K562 (cell line): ENCODE measurements around the gene PTRH1. TPM values are rescaled to one million over a fixed set of nuclear protein-coding genes. Genes with fewer than 3 reads are reported as not detected.

Source experiments
- ATAC-seq: fragments of 200-7000 bp; cut with Tn5 transposase; 3 replicates; pipeline ENCODE4 v1.9.1; 2020; ENCODE audit warnings: moderate library complexity
- BruUV-seq: library from RNA; stranded (reverse); fragments of 400-500 nt; replicated peaks from 2 replicates; lab custom pipeline; 2021; lab: Mats Ljungman, UMichigan
- CTCF ChIA-PET: fragments of 300-600 bp; formaldehyde crosslinking; extraction: SDS; loops from one replicate; lab custom pipeline; 2021; ENCODE audit warnings: low intra/inter-chr PET ratio; lab: Yijun Ruan, JAX
- POLR2A ChIA-PET: fragments of 300-600, 350-650 bp; sonication (Branson Sonifier 250); formaldehyde crosslinking; extraction: SDS; loops from one replicate; lab custom pipeline; 2021; ENCODE audit warnings: antibody characterized with exemption, inconsistent platforms; lab: Yijun Ruan, JAX
- DNase-seq, 4 experiments: peaks; one replicate each; pipeline versions ENCODE4 v3.0.0 to v3.0.0-alpha.2; 2011 to 2018; ENCODE audit warnings: low spot score in 3 of 4, mixed read lengths in 3 of 4; ENCODE audit errors: extremely low read depth in 1 of 4
- FAIRE-seq: peaks from 2 replicates; lab custom pipeline; 2011; peaks lifted over from hg19 to GRCh38; lab: Jason Lieb, UNC
- H2AFZ ChIP-seq: 2 replicates; pipeline ENCODE4 v1.6.0; 2011; ENCODE audit warnings: low read depth, low read length, control low read depth, inconsistent platforms
- H3K27ac ChIP-seq: fragments of 200-600 bp; 3 replicates; pipeline ENCODE4 v1.8.0; 2011; ENCODE audit warnings: low read depth, mild to moderate bottlenecking, control low read depth, inconsistent platforms, low read length, moderate library complexity, mixed read lengths; ENCODE audit errors: extremely low read depth
- H3K27me3 ChIP-seq, 2 experiments: fragments of 300-600 bp in 1 of 2; 2 replicates in 1 of 2; 3 replicates in 1 of 2; pipeline versions ENCODE4 v1.6.0 to v1.8.0; 2011; ENCODE audit warnings: inconsistent platforms in 2 of 2, low read length in 2 of 2, mild to moderate bottlenecking in 1 of 2, mixed read lengths in 1 of 2, moderate library complexity in 1 of 2; ENCODE audit not compliant: control insufficient read depth in 2 of 2, insufficient read depth in 2 of 2
- H3K36me3 ChIP-seq: fragments of 300-600 bp; 3 replicates; pipeline ENCODE4 v1.8.0; 2011; ENCODE audit warnings: mild to moderate bottlenecking, low read length, inconsistent platforms; ENCODE audit not compliant: control insufficient read depth, insufficient read depth
- H3K4me1 ChIP-seq, 2 experiments: fragments of 200-600 bp in 1 of 2; replicated peaks in 1 of 2; 2 replicates in 1 of 2; 3 replicates in 1 of 2; pipeline versions ENCODE4 v1.5.1 to v1.8.0; 2011; ENCODE audit warnings: inconsistent platforms in 2 of 2, low read length in 2 of 2, mild to moderate bottlenecking in 1 of 2, mixed read lengths in 1 of 2, moderate library complexity in 1 of 2; ENCODE audit not compliant: control insufficient read depth in 2 of 2, insufficient read depth in 2 of 2
- H3K4me2 ChIP-seq: 2 replicates; pipeline ENCODE4 v1.6.1; 2011; ENCODE audit warnings: low read length, control low read depth, inconsistent platforms, mixed read lengths; ENCODE audit not compliant: insufficient read depth
- H3K4me3 ChIP-seq: fragments of 200-600 bp; sonication (generic), shearing (Covaris generic); 2 replicates; pipeline ENCODE4 v1.5.1; 2016; ENCODE audit warnings: control low read depth, inconsistent platforms
- H3K79me2 ChIP-seq: fragments of 200-600 bp; 3 replicates; pipeline ENCODE4 v1.8.0; 2011; ENCODE audit warnings: low read length, inconsistent platforms; ENCODE audit not compliant: control insufficient read depth, insufficient read depth
- H3K9ac ChIP-seq, 2 experiments: 2 replicates each; pipeline versions ENCODE4 v1.6.0 to v1.6.1; 2011; ENCODE audit warnings: low read depth in 2 of 2, low read length in 2 of 2, control low read depth in 1 of 2, inconsistent platforms in 1 of 2, mild to moderate bottlenecking in 1 of 2, mixed read lengths in 1 of 2; ENCODE audit not compliant: insufficient read depth in 1 of 2
- H3K9me1 ChIP-seq: one replicate; pipeline ENCODE4 v1.6.0; 2011; ENCODE audit warnings: inconsistent platforms, mild to moderate bottlenecking, low read length, moderate library complexity; ENCODE audit not compliant: control insufficient read depth, insufficient read depth
- H3K9me3 ChIP-seq: replicated peaks from 2 replicates; pipeline ENCODE4 v1.5.1; 2011; ENCODE audit warnings: low read depth, low read length, inconsistent platforms; ENCODE audit not compliant: control insufficient read depth, insufficient read depth
- H4K20me1 ChIP-seq: replicated peaks from 2 replicates; pipeline ENCODE4 v1.6.1; 2011; ENCODE audit warnings: low read length, inconsistent platforms, mixed read lengths; ENCODE audit not compliant: control insufficient read depth, insufficient read depth
- GTF2A2 ChIP-seq: IDR thresholded peaks from 2 replicates; pipeline ENCODE4 v1.6.1; 2016; ENCODE audit warnings: mild to moderate bottlenecking, missing genetic modification characterization, missing compliant biosample characterization
- HNRNPUL1 ChIP-seq: fragments of 200-400 bp; formaldehyde crosslinking; IDR thresholded peaks from 2 replicates; pipeline ENCODE4 v1.6.1; 2017; ENCODE audit warnings: low read length
- NEUROD1 ChIP-seq: fragments of 150-350 bp; IDR thresholded peaks from 2 replicates; pipeline ENCODE4 v1.6.1; 2014; ENCODE audit warnings: borderline replicate concordance, low read length, low read depth; ENCODE audit not compliant: partially characterized antibody
- POLR2G ChIP-seq: fragments of 200-400 bp; formaldehyde crosslinking; IDR thresholded peaks from 2 replicates; pipeline ENCODE4 v1.6.1; 2017; ENCODE audit warnings: low read depth, mild to moderate bottlenecking, antibody characterized with exemption, low read length, moderate library complexity
- TAF15 ChIP-seq: fragments of 200-400 bp; formaldehyde crosslinking; IDR thresholded peaks from 2 replicates; pipeline ENCODE4 v1.6.1; 2017; ENCODE audit warnings: mild to moderate bottlenecking, low read depth, low read length, moderate library complexity
- YY1 ChIP-seq, 3 experiments: IDR thresholded peaks; 2 replicates each; pipeline ENCODE4 v1.6.1; 2011; ENCODE audit warnings: low read length in 2 of 3, mild to moderate bottlenecking in 2 of 3, moderate library complexity in 2 of 3, borderline replicate concordance in 1 of 3, control low read depth in 1 of 3, low read depth in 1 of 3; ENCODE audit not compliant: insufficient read depth in 3 of 3, insufficient replicate concordance in 2 of 3, control insufficient read depth in 1 of 3, insufficient read length in 1 of 3; ENCODE audit errors: extremely low read depth in 1 of 3
- ZKSCAN3 ChIP-seq: fragments of 250-450 bp; sonication (Bioruptor Pico); IDR thresholded peaks from 2 replicates; pipeline ENCODE4 v1.4.0; 2020
- ZNF140 ChIP-seq: fragments of 250-450 bp; sonication (Bioruptor Pico); IDR thresholded peaks from 2 replicates; pipeline ENCODE4 v1.8.0; 2021; ENCODE audit warnings: moderate library complexity, mild to moderate bottlenecking, inconsistent platforms
- ZNF23 ChIP-seq: fragments of 250-450 bp; sonication (Bioruptor Pico); IDR thresholded peaks from 2 replicates; pipeline ENCODE4 v1.4.0; 2020; ENCODE audit warnings: mild to moderate bottlenecking
- WGBS: fragments of 100-300 bp; shearing (Covaris generic); methylation state at CpG from one replicate; pipeline ENCODE4 v1.1.6; 2016; ENCODE audit warnings: low coverage, mixed read lengths; ENCODE audit not compliant: insufficient coverage; ENCODE audit errors: missing lambda C conversion rate; 5-methylcytosine and 5-hydroxymethylcytosine counted together
- in situ Hi-C: fragments of 300-500 bp; cut with MboI; formaldehyde crosslinking; loops from 4 replicates; pipeline ENCODE4 v1.15.0; 2018; ENCODE audit warnings: inconsistent platforms, mixed read lengths
- intact Hi-C: fragments of 100-400 bp; cut with micrococcal nuclease; formaldehyde crosslinking; loops from 2 replicates; pipeline ENCODE4 v1.14.2; 2022
- polyA plus RNA-seq, 8 experiments: library from polyadenylated mRNA; depleted of rRNA in 4 of 8; stranded (reverse) in 5 of 8; unstranded in 3 of 8; fragments of >200 nt; fragmentation: Nextera tagmentation in 2 of 8; fragmentation: Illumina TruSeq in 1 of 8; extraction: Ambion mirVana in 2 of 8; extraction: Trizol in 1 of 8; gene quantifications; 2 replicates each; pipeline versions ENCODE4 v1.2.1 to v1.2.3, GENCODE V29; 2011 to 2014; ENCODE audit warnings: inconsistent platforms in 1 of 8, missing spikeins in 1 of 8
- total RNA-seq, 7 experiments: library from RNA; depleted of rRNA in 6 of 7; stranded (reverse); fragments of >200 nt in 6 of 7; fragmentation: Illumina TruSeq in 2 of 7; extraction: Trizol in 2 of 7; gene quantifications; 2 replicates each; pipeline versions ENCODE4 v1.2.1 to v1.2.3, GENCODE V29; 2011 to 2021; ENCODE audit warnings: low replicate concordance in 1 of 7
- TF ChIP-seq, protein P1 (sequence below): sonication (generic); formaldehyde crosslinking; IDR thresholded peaks from 2 replicates; pipeline ENCODE4 v1.8.0; 2022; ENCODE audit warnings: mild to moderate bottlenecking, missing genetic modification reagents

PTRH1 gene
- total and polyA plus RNA-seq, 9 of the 15 experiments (the other 6 are each of a cell fraction or from before 2014, with no cell fraction given), result 0.63 to 43.1 (median 5.7) TPM

DNA sequence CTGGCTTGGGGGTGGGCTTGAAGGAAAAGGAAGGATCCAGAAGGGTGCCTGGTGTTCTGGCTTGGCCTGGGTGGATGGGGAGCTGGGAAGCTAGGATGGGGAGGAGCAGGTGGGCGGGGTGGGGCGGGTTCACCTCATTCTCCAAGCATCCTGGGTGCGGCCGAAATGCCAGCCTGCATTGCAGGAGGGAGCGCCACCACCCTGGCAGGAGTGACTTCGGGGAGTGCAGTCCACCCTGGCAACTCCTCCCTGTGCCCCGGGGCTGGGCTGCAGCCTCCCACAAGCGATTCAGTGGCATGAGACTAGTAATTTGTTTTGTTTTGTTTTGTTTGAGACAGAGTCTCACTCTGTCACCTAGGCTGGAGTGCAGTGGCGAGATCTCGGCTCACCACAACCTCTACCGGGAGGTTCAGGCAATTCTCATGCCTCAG lies 5.9 kb upstream of the PTRH1 start:
- H3K27me3 ChIP-seq, result no peaks in the 10 kb centered on the region; a peak in 1 of 5 replicates
- no peak overlapping the region for H3K4me3 ChIP-seq
- H3K9me3 ChIP-seq, result no peaks in the 10 kb centered on the region
- no peak overlapping the region for H3K4me2 ChIP-seq
- H2AFZ ChIP-seq, result no peak overlapping the region
- no peaks in the 10 kb centered on the region for H3K9me1 ChIP-seq
- no peaks in the 10 kb centered on the region for H3K79me2 ChIP-seq
- in situ Hi-C loops, result no loop called here
- POLR2A ChIA-PET, result interaction anchor here (1.7 kb wide), 1 partner anchor 17 kb away, joined by 5 read pairs; no protein-coding TSS in a partner anchor
- no peaks in the 10 kb centered on the region for H4K20me1 ChIP-seq
- H3K4me1 ChIP-seq, result peaks cover 0 to 28% of the 10 kb centered on the region in 2 experiments; a peak in 3 of 5 replicates
- 15% methylated on average over 6 of the region's 11 CpGs for WGBS
- no peaks in the 10 kb centered on the region for H3K36me3 ChIP-seq
- CTCF ChIA-PET, result no interaction called here
- intact Hi-C loops, result no loop called here
- FAIRE-seq, result no peak
- DNase-seq, result no peak
- no peak overlapping the region for H3K27ac ChIP-seq
- ATAC-seq, result peak; percentile 33; the same call in 2 of the 3 replicates
- 0 out of 4 replicates have a peak overlapping the region, but pooled peaks of 1 of the 2 experiments have one; percentile 13 for H3K9ac ChIP-seq
- BruUV-seq, result no TSS peak
- TF ChIP-seq GTF2A2 (tag) (no peak), NEUROD1 (no peak), ZKSCAN3 (no peak), ZNF23 (CRISPR knock-in tag) (no peak), HNRNPUL1 (no peak), POLR2G (no peak), ZNF140 (CRISPR knock-in tag) (no peak), YY1 (IDR thresholded peaks at IDR 0.05; ENCODE audit: borderline replicate concordance in 1 of 3, control insufficient read depth in 1 of 3, extremely low read depth in 1 of 3, insufficient read depth in 3 of 3, insufficient read length in 1 of 3, insufficient replicate concordance in 2 of 3, low read depth in 1 of 3, low read length in 2 of 3) (no peak), TAF15 (no peak)
- TF ChIP-seq, protein P1, sequence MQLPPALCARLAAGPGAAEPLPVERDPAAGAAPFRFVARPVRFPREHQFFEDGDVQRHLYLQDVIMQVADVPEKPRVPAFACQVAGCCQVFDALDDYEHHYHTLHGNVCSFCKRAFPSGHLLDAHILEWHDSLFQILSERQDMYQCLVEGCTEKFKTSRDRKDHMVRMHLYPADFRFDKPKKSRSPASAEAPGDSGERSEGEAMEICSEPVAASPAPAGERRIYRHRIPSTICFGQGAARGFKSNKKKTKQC (CRISPR knock-in tag), result no peak
